ENCODE measurements around the gene GREB1L.

DNA sequence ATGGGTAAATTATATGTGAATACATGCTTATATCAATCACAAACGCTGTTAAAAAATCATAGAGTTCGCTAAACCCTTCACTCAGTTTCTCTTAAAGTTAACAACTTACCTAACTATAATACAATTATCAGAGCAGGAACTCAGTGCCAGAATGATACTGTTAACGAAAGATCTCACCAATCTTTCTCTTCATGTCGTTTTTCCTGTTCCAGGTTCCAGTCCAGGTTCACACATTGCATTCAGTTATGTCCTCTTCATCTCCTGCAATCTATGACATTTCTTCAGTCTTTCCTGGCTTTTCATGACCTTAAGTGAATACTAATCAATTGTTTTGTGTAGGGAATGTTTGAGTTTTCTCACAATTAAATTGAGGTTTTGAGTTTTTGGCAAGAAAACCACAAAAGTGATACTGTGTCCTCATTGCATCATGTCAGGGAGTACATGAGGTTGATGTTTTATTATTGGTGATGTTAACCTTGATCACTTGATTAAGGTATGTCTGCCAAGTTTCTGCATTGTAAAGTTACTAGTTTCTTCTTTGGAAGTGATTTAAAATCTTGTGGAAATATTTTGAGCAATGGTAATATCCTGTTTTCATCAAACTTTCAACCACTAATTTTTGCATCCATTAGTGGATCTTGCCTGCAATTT is 226.6 kb downstream of the GREB1L start:
- TF ChIP-seq YY1 (IDR thresholded peaks at IDR 0.05; ENCODE audit: insufficient read depth, insufficient read length), result no peak
- no peak for TF ChIP-seq ZNF274 (IDR thresholded peaks at IDR 0.05; ENCODE audit: low read depth, low read length)
- TF ChIP-seq SUZ12 (IDR thresholded peaks at IDR 0.05; ENCODE audit: extremely low read depth, insufficient read depth, insufficient read length), result no peak
